HCT116 (cell line): Measurements from ENCODE around the gene NT5DC3. TPM values are rescaled to one million over a fixed set of nuclear protein-coding genes. Genes with fewer than 3 reads are reported as not detected.

Source experiments
- ATAC-seq: fragments of 200-7000 bp; cut with Tn5 transposase; 2 replicates; pipeline ENCODE4 v1.9.1; 2020; ENCODE audit warnings: mild to moderate bottlenecking, moderate library complexity
- BruUV-seq: library from RNA; stranded (reverse); fragments of 400-500 nt; replicated peaks from 2 replicates; lab custom pipeline; 2021; lab: Mats Ljungman, UMichigan
- CTCF ChIA-PET: fragments of 300-600 bp; sonication (Branson Sonifier 250); formaldehyde crosslinking; loops from one replicate; lab custom pipeline; 2021; ENCODE audit warnings: antibody characterized with exemption; lab: Charles Lee
- POLR2A ChIA-PET: fragments of 300-600, 350-600 bp; sonication (Branson Sonifier 250); formaldehyde crosslinking; loops from one replicate; lab custom pipeline; 2021; ENCODE audit warnings: antibody characterized with exemption; lab: Charles Lee
- RAD21 ChIA-PET, 2 experiments: fragments of 300-600 bp; sonication (Branson Sonifier 250); formaldehyde crosslinking; loops; one replicate each; lab custom pipeline; 2023; ENCODE audit warnings: low total read pairs in 2 of 2; ENCODE audit not compliant: uncharacterized antibody in 2 of 2, unreplicated experiment in 2 of 2, low non-redundant PET in 1 of 2; lab: Charles Lee
- DNase-seq: peaks from one replicate; pipeline ENCODE4 v3.0.0-alpha.2; 2010; ENCODE audit warnings: low read depth, low spot score
- H2AFZ ChIP-seq: fragments of 200-600 bp; shearing (Covaris generic), sonication (generic); 2 replicates; pipeline ENCODE4 v1.6.1; 2017; ENCODE audit warnings: low read depth, mixed run types, mixed read lengths, antibody characterized with exemption, low read length; ENCODE audit not compliant: poor library complexity, severe bottlenecking
- H3K27ac ChIP-seq: 2 replicates; pipeline ENCODE4 v1.5.1; 2012; ENCODE audit warnings: low read depth, low read length
- H3K27me3 ChIP-seq: fragments of 200-600 bp; sonication (generic); 2 replicates; pipeline ENCODE4 v1.6.1; 2016; ENCODE audit warnings: mixed run types, low read length, mixed read lengths; ENCODE audit not compliant: insufficient read depth
- H3K36me3 ChIP-seq, 2 experiments: fragments of 200-500 bp in 1 of 2; fragments of 200-600 bp in 1 of 2; sonication (Bioruptor generic) in 1 of 2; sonication (generic) in 1 of 2; 2 replicates each; pipeline versions ENCODE4 v1.5.1 to v1.6.1; 2014 to 2016; ENCODE audit warnings: low read length in 2 of 2, inconsistent platforms in 1 of 2, mixed read lengths in 1 of 2, mixed run types in 1 of 2; ENCODE audit not compliant: insufficient read depth in 2 of 2, control insufficient read depth in 1 of 2
- H3K4me1 ChIP-seq, 2 experiments: fragments of 200-600 bp in 1 of 2; sonication (generic) in 1 of 2; 2 replicates each; pipeline versions ENCODE4 v1.5.1 to v1.6.1; 2012 to 2017; ENCODE audit warnings: low read length in 2 of 2, inconsistent platforms in 1 of 2, mild to moderate bottlenecking in 1 of 2, mixed read lengths in 1 of 2, mixed run types in 1 of 2, moderate library complexity in 1 of 2; ENCODE audit not compliant: insufficient read depth in 2 of 2, control insufficient read depth in 1 of 2
- H3K4me2 ChIP-seq: fragments of 200-600 bp; sonication (generic); 2 replicates; pipeline ENCODE4 v1.6.1; 2017; ENCODE audit warnings: mixed run types, low read length, mixed read lengths
- H3K4me3 ChIP-seq, 2 experiments: fragments of 200-600 bp in 1 of 2; sonication (generic) in 1 of 2; replicated peaks in 1 of 2; 2 replicates each; pipeline ENCODE4 v1.5.1; 2011 to 2016; ENCODE audit warnings: low read length in 2 of 2, control low read depth in 1 of 2, low read depth in 1 of 2, mild to moderate bottlenecking in 1 of 2, mixed read lengths in 1 of 2, mixed run types in 1 of 2
- H3K79me2 ChIP-seq: fragments of 200-600 bp; sonication (generic); 2 replicates; pipeline ENCODE4 v1.6.1; 2017; ENCODE audit warnings: mild to moderate bottlenecking, mixed run types, low read length, moderate library complexity, mixed read lengths; ENCODE audit not compliant: insufficient read depth
- H3K9ac ChIP-seq: fragments of 200-600 bp; sonication (generic); 2 replicates; pipeline ENCODE4 v1.6.1; 2016; ENCODE audit warnings: low read length, mixed read lengths
- H3K9me2 ChIP-seq: fragments of 200-600 bp; sonication (generic), shearing (Covaris generic); 2 replicates; pipeline ENCODE4 v1.6.1; 2017; ENCODE audit warnings: mixed run types, mild to moderate bottlenecking, moderate library complexity; ENCODE audit not compliant: insufficient read depth
- H3K9me3 ChIP-seq, 2 experiments: fragments of 200-500 bp in 1 of 2; fragments of 200-600 bp in 1 of 2; sonication (Bioruptor generic) in 1 of 2; sonication (generic) in 1 of 2; 2 replicates each; pipeline ENCODE4 v1.6.1; 2014 to 2017; ENCODE audit warnings: low read length in 2 of 2, mixed read lengths in 2 of 2, inconsistent platforms in 1 of 2, low read depth in 1 of 2, mild to moderate bottlenecking in 1 of 2, mixed run types in 1 of 2, moderate library complexity in 1 of 2; ENCODE audit not compliant: control insufficient read depth in 1 of 2, insufficient read depth in 1 of 2
- H4K20me1 ChIP-seq: fragments of 200-600 bp; sonication (generic), shearing (Covaris generic); 2 replicates; pipeline ENCODE4 v1.6.1; 2017; ENCODE audit warnings: mixed run types, mild to moderate bottlenecking, moderate library complexity; ENCODE audit not compliant: insufficient read depth
- CBX3 ChIP-seq: IDR thresholded peaks from 2 replicates; pipeline ENCODE4 v1.6.1; 2012; ENCODE audit warnings: low read depth
- CEBPB ChIP-seq: IDR thresholded peaks from 2 replicates; pipeline ENCODE4 v1.6.1; 2012; ENCODE audit warnings: low read depth
- EGR1 ChIP-seq: IDR thresholded peaks from 2 replicates; pipeline ENCODE4 v1.6.1; 2012; ENCODE audit warnings: low read depth
- EZH2 ChIP-seq: fragments of 200-600 bp; sonication (generic); IDR thresholded peaks from 2 replicates; pipeline ENCODE4 v1.6.1; 2017; ENCODE audit warnings: antibody characterized with exemption, mixed run types
- EZH2phosphoT487 ChIP-seq: fragments of 200-600 bp; IDR thresholded peaks from 2 replicates; pipeline ENCODE4 v1.6.1; 2018; ENCODE audit warnings: antibody characterized with exemption, borderline replicate concordance
- FOSL1 ChIP-seq: IDR thresholded peaks from 2 replicates; pipeline ENCODE4 v1.6.1; 2012; ENCODE audit warnings: low read depth
- JUND ChIP-seq: IDR thresholded peaks from 2 replicates; pipeline ENCODE4 v1.6.1; 2012
- POLR2A ChIP-seq: IDR thresholded peaks from 2 replicates; pipeline ENCODE4 v1.7.0; 2011; ENCODE audit warnings: borderline replicate concordance; ENCODE audit not compliant: insufficient read depth, insufficient read length; ENCODE audit errors: extremely low read depth
- SRF ChIP-seq: IDR thresholded peaks from 2 replicates; pipeline ENCODE4 v1.6.1; 2012; ENCODE audit warnings: low read depth
- TCF7L2 ChIP-seq: IDR thresholded peaks from 2 replicates; pipeline ENCODE4 v1.7.0; 2011; ENCODE audit warnings: borderline replicate concordance, inconsistent platforms; ENCODE audit not compliant: insufficient read depth, insufficient read length; ENCODE audit errors: extremely low read depth
- YY1 ChIP-seq: IDR thresholded peaks from 2 replicates; pipeline ENCODE4 v1.6.1; 2011; ENCODE audit warnings: low read length, low read depth, moderate library complexity, mild to moderate bottlenecking; ENCODE audit not compliant: insufficient replicate concordance; ENCODE audit errors: extremely low read depth
- ZFX ChIP-seq: fragments of 450-650 bp; IDR thresholded peaks from 2 replicates; pipeline ENCODE4 v1.6.1; 2017
- ZNF274 ChIP-seq: fragments of 200-500 bp; sonication (Bioruptor generic); IDR thresholded peaks from 2 replicates; pipeline ENCODE4 v1.6.1; 2014; ENCODE audit warnings: mild to moderate bottlenecking, low read depth, low read length, inconsistent platforms
- intact Hi-C: fragments of 100-400 bp; cut with micrococcal nuclease; formaldehyde crosslinking; loops from 2 replicates; pipeline ENCODE4 v1.10.0; 2022
- total RNA-seq: library from RNA; stranded (reverse); gene quantifications from one replicate; pipeline ENCODE4 v1.2.1, GENCODE V29; 2021; ENCODE audit not compliant: unreplicated experiment
- TF ChIP-seq, protein P1 (sequence below): IDR thresholded peaks from 2 replicates; pipeline ENCODE4 v1.6.1; 2012; ENCODE audit warnings: low read depth

The NT5DC3 gene
- total RNA-seq, 1 experiment from 2014 or later = 18.7 TPM

DNA sequence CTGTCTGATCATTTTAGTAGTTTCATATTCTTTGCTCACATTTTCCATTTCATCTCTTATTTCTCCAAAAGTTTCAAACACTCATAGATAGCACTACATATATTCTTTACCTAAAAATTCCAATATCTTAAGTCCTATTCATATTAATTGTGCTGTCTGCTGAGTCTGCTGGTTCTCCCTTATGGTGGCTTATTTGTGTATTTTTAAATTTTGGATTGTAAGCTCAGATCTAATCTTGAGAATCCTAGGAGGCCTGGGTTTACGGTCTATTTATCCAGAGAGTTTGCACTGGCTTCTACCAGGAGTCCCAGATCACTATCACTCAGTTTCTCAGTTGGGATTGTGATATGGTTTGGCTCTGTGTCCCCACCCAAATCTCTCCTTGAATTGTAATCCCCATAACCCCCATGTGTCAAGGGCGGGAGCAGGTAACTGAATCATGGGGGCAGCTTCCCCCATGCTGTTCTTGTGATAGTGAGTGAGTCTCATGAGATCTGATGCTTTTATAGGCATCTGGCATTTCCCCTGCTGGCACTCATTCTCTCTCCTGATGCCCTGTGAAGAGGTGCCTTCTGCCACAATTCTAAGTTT lies 10.2 kb downstream of the NT5DC3 start:
- H4K20me1 ChIP-seq = no peaks in the 10 kb centered on the region
- no TSS peak for BruUV-seq
- no peaks in the 10 kb centered on the region for H3K36me3 ChIP-seq
- ChIA-PET CTCF (no interaction called here), POLR2A (interaction anchor here (1.0 kb wide), 1 partner anchor 9 kb away, joined by 3 read pairs; no protein-coding TSS in a partner anchor), RAD21 (no interaction called here)
- no peak overlapping the region for H3K27ac ChIP-seq
- H3K79me2 ChIP-seq = peaks cover 93% of the 10 kb centered on the region
- H3K9ac ChIP-seq = no peak overlapping the region
- DNase-seq (no peak), ATAC-seq (no peak)
- TF ChIP-seq EZH2 (no peak), CBX3 (no peak), EZH2phosphoT487 (no peak), EGR1 (no peak), CEBPB (no peak), FOSL1 (no peak), POLR2A (no peak), YY1 (no peak), ZFX (no peak), JUND (no peak), SRF (no peak), TCF7L2 (no peak), ZNF274 (no peak)
- TF ChIP-seq, protein P1, sequence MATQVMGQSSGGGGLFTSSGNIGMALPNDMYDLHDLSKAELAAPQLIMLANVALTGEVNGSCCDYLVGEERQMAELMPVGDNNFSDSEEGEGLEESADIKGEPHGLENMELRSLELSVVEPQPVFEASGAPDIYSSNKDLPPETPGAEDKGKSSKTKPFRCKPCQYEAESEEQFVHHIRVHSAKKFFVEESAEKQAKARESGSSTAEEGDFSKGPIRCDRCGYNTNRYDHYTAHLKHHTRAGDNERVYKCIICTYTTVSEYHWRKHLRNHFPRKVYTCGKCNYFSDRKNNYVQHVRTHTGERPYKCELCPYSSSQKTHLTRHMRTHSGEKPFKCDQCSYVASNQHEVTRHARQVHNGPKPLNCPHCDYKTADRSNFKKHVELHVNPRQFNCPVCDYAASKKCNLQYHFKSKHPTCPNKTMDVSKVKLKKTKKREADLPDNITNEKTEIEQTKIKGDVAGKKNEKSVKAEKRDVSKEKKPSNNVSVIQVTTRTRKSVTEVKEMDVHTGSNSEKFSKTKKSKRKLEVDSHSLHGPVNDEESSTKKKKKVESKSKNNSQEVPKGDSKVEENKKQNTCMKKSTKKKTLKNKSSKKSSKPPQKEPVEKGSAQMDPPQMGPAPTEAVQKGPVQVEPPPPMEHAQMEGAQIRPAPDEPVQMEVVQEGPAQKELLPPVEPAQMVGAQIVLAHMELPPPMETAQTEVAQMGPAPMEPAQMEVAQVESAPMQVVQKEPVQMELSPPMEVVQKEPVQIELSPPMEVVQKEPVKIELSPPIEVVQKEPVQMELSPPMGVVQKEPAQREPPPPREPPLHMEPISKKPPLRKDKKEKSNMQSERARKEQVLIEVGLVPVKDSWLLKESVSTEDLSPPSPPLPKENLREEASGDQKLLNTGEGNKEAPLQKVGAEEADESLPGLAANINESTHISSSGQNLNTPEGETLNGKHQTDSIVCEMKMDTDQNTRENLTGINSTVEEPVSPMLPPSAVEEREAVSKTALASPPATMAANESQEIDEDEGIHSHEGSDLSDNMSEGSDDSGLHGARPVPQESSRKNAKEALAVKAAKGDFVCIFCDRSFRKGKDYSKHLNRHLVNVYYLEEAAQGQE = no peak
- no peaks in the 10 kb centered on the region for H3K27me3 ChIP-seq
- no peaks in the 10 kb centered on the region for H3K9me2 ChIP-seq
- H3K4me1 ChIP-seq = no peaks in the 10 kb centered on the region; a peak in 2 of 4 replicates
- H2AFZ ChIP-seq = no peak overlapping the region
- H3K4me3 ChIP-seq = no peak overlapping the region
- no peak overlapping the region for H3K4me2 ChIP-seq
- H3K9me3 ChIP-seq = 0 out of 4 replicates have a peak, but pooled peaks cover 0 to 4% of the 10 kb centered on the region in 2 experiments
- intact Hi-C loops = no loop called here
